HG03469 (cell line): ENCODE data around the gene KLKB1.

ENCODE experiments used
- ATAC-seq: cut with Tn5 transposase; IDR thresholded peaks from one replicate; pipeline ENCODE4 v1.9.1; 2021; ENCODE audit warnings: mild to moderate bottlenecking, moderate library complexity, moderate number of reproducible peaks; ENCODE audit not compliant: unreplicated experiment

KLKB1 gene

DNA sequence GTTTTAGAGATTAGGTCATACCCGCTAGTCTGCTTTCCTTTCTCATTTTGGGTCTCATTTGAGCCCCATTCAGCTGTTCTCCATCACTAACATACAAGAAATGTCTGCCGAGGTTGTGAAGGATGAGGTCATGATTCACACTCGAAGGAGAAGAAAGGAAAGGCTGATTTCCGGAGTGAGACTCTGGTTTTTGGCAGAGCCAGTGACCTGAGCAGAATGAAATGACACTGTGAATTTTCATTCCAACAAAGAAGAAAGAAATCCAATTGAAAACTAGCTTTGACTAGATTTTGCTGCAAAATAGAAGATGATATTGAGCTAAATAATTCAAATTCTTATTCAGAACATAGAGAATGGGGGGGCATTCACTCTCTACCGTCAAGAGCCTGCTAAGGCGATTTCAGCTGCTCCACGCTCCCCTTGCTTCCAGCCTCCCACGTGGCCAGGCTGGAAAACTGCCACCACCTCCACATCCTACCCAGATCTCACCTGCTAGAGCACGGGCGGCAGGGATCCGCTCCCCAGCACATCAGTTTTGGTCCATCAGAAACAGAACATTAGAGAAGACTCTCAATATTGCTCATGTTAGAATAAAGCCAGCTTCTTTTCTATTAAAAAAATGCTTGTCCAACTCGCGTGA lies 77.7 kb downstream of the KLKB1 start:
- ATAC-seq, result no peak

- ATAC-seq, result no peak
These were observed 80.2 kb downstream of the KLKB1 start for GRCh38 chr4:186307497-186307896.

- ATAC-seq, result no peak
These were observed 80.6 kb downstream of the KLKB1 start for GRCh38 chr4:186307916-186308315.
